Measurements from ENCODE around the gene ADGRL4.

ADGRL4 gene

DNA sequence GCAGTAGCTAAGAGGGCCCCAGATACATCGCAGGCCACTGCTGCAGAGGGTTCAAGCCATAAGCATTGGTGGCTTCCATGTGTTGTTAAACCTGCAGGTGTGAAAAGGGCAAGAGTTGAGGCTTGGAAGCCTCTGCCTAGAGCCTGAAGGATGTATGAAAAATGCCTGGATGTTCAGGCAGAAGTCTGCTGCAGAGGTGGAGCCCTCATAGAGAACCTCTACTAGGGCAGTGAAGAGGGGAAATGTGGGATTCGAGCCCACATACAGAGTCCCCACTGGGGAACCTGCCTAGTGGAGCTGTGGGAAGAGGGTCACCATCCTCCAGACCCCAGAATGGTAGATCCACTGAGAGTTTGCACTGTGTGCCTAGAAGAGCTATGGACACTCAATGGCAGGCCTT lies 30.6 kb upstream of the ADGRL4 start:
- Histone ChIP-seq H3K9me2 (replicated peaks; ENCODE audit: insufficient read depth, low read length) (no peaks in the 10 kb centered on the region), H3K9me3 (ENCODE audit: insufficient read depth, low read length) (peaks cover 12% of the 10 kb centered on the region; the same call in 1 of the 2 replicates), H3K4me2 (ENCODE audit: low read depth, low read length, poor library complexity, severe bottlenecking) (no peak overlapping the region), H3F3A (ENCODE audit: insufficient read depth) (no peaks in the 10 kb centered on the region), H3K36me3 (ENCODE audit: low read length) (no peaks in the 10 kb centered on the region), H3K27me3 (ENCODE audit: low read length) (no peaks in the 10 kb centered on the region), H3K9ac (ENCODE audit: low read length) (no peak overlapping the region), H4K20me1 (ENCODE audit: low read depth, low read length) (no peaks in the 10 kb centered on the region), H2AFZ (ENCODE audit: low read depth, low read length, severe bottlenecking) (no peak overlapping the region), H3K4me3 (ENCODE audit: insufficient read depth, low read length, poor library complexity, severe bottlenecking) (no peak overlapping the region), H3K79me2 (ENCODE audit: insufficient read depth, low read length) (no peaks in the 10 kb centered on the region), H3K27ac (ENCODE audit: low read depth, low read length) (no peak overlapping the region)
- TF ChIP-seq EZH2phosphoT487 (conservative IDR thresholded peaks at IDR 0.05; ENCODE audit: low read length) = no peak
- TF ChIP-seq, protein P1, sequence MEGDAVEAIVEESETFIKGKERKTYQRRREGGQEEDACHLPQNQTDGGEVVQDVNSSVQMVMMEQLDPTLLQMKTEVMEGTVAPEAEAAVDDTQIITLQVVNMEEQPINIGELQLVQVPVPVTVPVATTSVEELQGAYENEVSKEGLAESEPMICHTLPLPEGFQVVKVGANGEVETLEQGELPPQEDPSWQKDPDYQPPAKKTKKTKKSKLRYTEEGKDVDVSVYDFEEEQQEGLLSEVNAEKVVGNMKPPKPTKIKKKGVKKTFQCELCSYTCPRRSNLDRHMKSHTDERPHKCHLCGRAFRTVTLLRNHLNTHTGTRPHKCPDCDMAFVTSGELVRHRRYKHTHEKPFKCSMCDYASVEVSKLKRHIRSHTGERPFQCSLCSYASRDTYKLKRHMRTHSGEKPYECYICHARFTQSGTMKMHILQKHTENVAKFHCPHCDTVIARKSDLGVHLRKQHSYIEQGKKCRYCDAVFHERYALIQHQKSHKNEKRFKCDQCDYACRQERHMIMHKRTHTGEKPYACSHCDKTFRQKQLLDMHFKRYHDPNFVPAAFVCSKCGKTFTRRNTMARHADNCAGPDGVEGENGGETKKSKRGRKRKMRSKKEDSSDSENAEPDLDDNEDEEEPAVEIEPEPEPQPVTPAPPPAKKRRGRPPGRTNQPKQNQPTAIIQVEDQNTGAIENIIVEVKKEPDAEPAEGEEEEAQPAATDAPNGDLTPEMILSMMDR (IDR thresholded peaks at IDR 0.05; ENCODE audit: insufficient read depth, low read length, poor library complexity, severe bottlenecking) = no peak

DNA sequence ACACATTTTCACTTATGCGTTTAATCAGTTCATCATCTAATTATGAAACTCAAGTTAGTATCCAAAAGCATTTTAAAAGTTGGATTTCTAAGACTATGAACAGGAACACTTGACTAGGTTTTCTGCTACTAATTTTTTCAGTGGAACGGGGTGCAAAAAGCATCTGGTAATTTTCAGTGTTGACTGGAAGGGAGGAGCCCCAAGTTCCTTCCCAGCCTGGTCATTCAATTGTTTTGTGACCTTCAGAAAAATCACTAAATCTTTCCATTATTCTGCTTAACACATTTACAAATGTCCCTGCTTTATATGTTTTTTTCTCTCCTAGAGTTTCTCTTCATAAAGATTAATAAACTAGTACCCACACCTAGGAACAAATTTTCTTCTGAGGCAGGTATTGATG lies 6.0 kb upstream of the ADGRL4 start:
- Histone ChIP-seq H3K27ac (ENCODE audit: low read depth, low read length) (no peak overlapping the region), H3K36me3 (ENCODE audit: low read length) (no peaks in the 10 kb centered on the region), H3K4me2 (ENCODE audit: low read depth, low read length, poor library complexity, severe bottlenecking) (no peak overlapping the region), H3K9ac (ENCODE audit: low read length) (no peak overlapping the region), H3K4me3 (ENCODE audit: insufficient read depth, low read length, poor library complexity, severe bottlenecking) (no peak overlapping the region), H3K79me2 (ENCODE audit: insufficient read depth, low read length) (no peaks in the 10 kb centered on the region), H2AFZ (ENCODE audit: low read depth, low read length, severe bottlenecking) (no peak overlapping the region), H3K9me2 (replicated peaks; ENCODE audit: insufficient read depth, low read length) (no peaks in the 10 kb centered on the region), H3K27me3 (ENCODE audit: low read length) (no peaks in the 10 kb centered on the region), H3F3A (ENCODE audit: insufficient read depth) (no peaks in the 10 kb centered on the region), H3K9me3 (ENCODE audit: insufficient read depth, low read length) (no peaks in the 10 kb centered on the region), H4K20me1 (ENCODE audit: low read depth, low read length) (no peaks in the 10 kb centered on the region)
- no peak for TF ChIP-seq EZH2phosphoT487 (conservative IDR thresholded peaks at IDR 0.05; ENCODE audit: low read length)
- TF ChIP-seq, protein P1 (IDR thresholded peaks at IDR 0.05; ENCODE audit: insufficient read depth, low read length, poor library complexity, severe bottlenecking) = no peak

GRCh38 chr1:79010589-79010988 lies 4.1 kb upstream of the ADGRL4 start:
- no peak for TF ChIP-seq EZH2phosphoT487 (conservative IDR thresholded peaks at IDR 0.05; ENCODE audit: low read length)
- TF ChIP-seq, protein P1 (IDR thresholded peaks at IDR 0.05; ENCODE audit: insufficient read depth, low read length, poor library complexity, severe bottlenecking) = no peak
- Histone ChIP-seq H3K4me3 (ENCODE audit: insufficient read depth, low read length, poor library complexity, severe bottlenecking) (no peak overlapping the region), H4K20me1 (ENCODE audit: low read depth, low read length) (no peaks in the 10 kb centered on the region), H2AFZ (ENCODE audit: low read depth, low read length, severe bottlenecking) (no peak overlapping the region), H3K9me2 (replicated peaks; ENCODE audit: insufficient read depth, low read length) (no peaks in the 10 kb centered on the region), H3K27me3 (ENCODE audit: low read length) (no peaks in the 10 kb centered on the region), H3K4me2 (ENCODE audit: low read depth, low read length, poor library complexity, severe bottlenecking) (no peak overlapping the region), H3F3A (ENCODE audit: insufficient read depth) (no peaks in the 10 kb centered on the region), H3K9ac (ENCODE audit: low read length) (no peak overlapping the region), H3K27ac (ENCODE audit: low read depth, low read length) (no peak overlapping the region), H3K79me2 (ENCODE audit: insufficient read depth, low read length) (no peaks in the 10 kb centered on the region), H3K9me3 (ENCODE audit: insufficient read depth, low read length) (no peaks in the 10 kb centered on the region), H3K36me3 (ENCODE audit: low read length) (no peaks in the 10 kb centered on the region)
